GM12878 (cell line): ENCODE data around the gene CYTIP. TPM values are rescaled to one million over a fixed set of nuclear protein-coding genes. Genes with fewer than 3 reads are reported as not detected.

Experiments used
- ATAC-seq: fragments of 200-7000 bp; cut with Tn5 transposase; 3 replicates; pipeline ENCODE4 v1.9.1; 2020; ENCODE audit warnings: mild to moderate bottlenecking, moderate library complexity
- BruUV-seq: library from RNA; stranded (reverse); fragments of 400-500 nt; replicated peaks from 2 replicates; lab custom pipeline; 2021; lab: Mats Ljungman, UMichigan
- CTCF ChIA-PET: fragments of 300-600 bp; sonication (Branson Sonifier 250); formaldehyde crosslinking; extraction: SDS; loops from one replicate; lab custom pipeline; 2021; ENCODE audit warnings: inconsistent platforms; lab: Yijun Ruan, JAX
- POLR2A ChIA-PET: fragments of 350-600 bp; formaldehyde crosslinking; extraction: SDS; loops from one replicate; lab custom pipeline; 2021; ENCODE audit warnings: inconsistent platforms; lab: Charles Lee
- RAD21 ChIA-PET: fragments of 300-600 bp; sonication (Branson Sonifier 250); formaldehyde crosslinking; loops from one replicate; lab custom pipeline; 2023; ENCODE audit warnings: antibody characterized with exemption; ENCODE audit not compliant: unreplicated experiment; lab: Charles Lee
- SMC1A ChIA-PET: fragments of 300-600 bp; sonication (Branson Sonifier 250); formaldehyde crosslinking; loops from one replicate; lab custom pipeline; 2023; ENCODE audit not compliant: unreplicated experiment, uncharacterized antibody; lab: Charles Lee
- DNase-seq: peaks from one replicate; pipeline ENCODE4 v3.0.0-alpha.2; 2011; ENCODE audit warnings: low read depth, low spot score
- FAIRE-seq: peaks from 3 replicates; lab custom pipeline; 2011; peaks lifted over from hg19 to GRCh38; lab: Jason Lieb, UNC
- H2AFZ ChIP-seq: 2 replicates; pipeline ENCODE4 v1.6.0; 2011; ENCODE audit warnings: low read depth, low read length, control low read depth; ENCODE audit not compliant: control insufficient read depth
- H3K27ac ChIP-seq: 2 replicates; pipeline ENCODE4 v1.5.1; 2011; ENCODE audit warnings: control low read depth; ENCODE audit not compliant: control insufficient read depth, insufficient read depth
- H3K27me3 ChIP-seq, 2 experiments: replicated peaks in 1 of 2; 2 replicates each; pipeline versions ENCODE4 v1.6.0 to v1.6.1; 2011; ENCODE audit warnings: low read length in 1 of 2; ENCODE audit not compliant: control insufficient read depth in 2 of 2, insufficient read depth in 2 of 2
- H3K36me3 ChIP-seq, 2 experiments: 2 replicates each; pipeline ENCODE4 v1.5.1; 2011; ENCODE audit warnings: low read length in 1 of 2; ENCODE audit not compliant: control insufficient read depth in 2 of 2, insufficient read depth in 2 of 2
- H3K4me1 ChIP-seq: 2 replicates; pipeline ENCODE4 v1.6.1; 2011; ENCODE audit warnings: mild to moderate bottlenecking, low read length, moderate library complexity, mixed read lengths; ENCODE audit not compliant: control insufficient read depth, insufficient read depth
- H3K4me2 ChIP-seq: 2 replicates; pipeline ENCODE4 v1.6.0; 2011; ENCODE audit warnings: control low read depth; ENCODE audit not compliant: control insufficient read depth, insufficient read depth
- H3K4me3 ChIP-seq: fragments of 200-600 bp; sonication (generic); 2 replicates; pipeline ENCODE4 v1.5.1; 2016
- H3K79me2 ChIP-seq: 2 replicates; pipeline ENCODE4 v1.6.0; 2011; ENCODE audit warnings: low read length; ENCODE audit not compliant: control insufficient read depth, insufficient read depth
- H3K9ac ChIP-seq: 2 replicates; pipeline ENCODE4 v1.8.0; 2011; ENCODE audit warnings: low read length, control low read depth, mixed read lengths; ENCODE audit not compliant: control insufficient read depth, insufficient read depth
- H3K9me3 ChIP-seq: replicated peaks from 3 replicates; pipeline ENCODE4 v1.5.1; 2011; ENCODE audit warnings: mild to moderate bottlenecking, low read length; ENCODE audit not compliant: control insufficient read depth, insufficient read depth
- H4K20me1 ChIP-seq: 2 replicates; pipeline ENCODE4 v1.6.0; 2011; ENCODE audit not compliant: control insufficient read depth, insufficient read depth
- CEBPZ ChIP-seq: fragments of 150-350 bp; IDR thresholded peaks from 2 replicates; pipeline ENCODE4 v1.6.1; 2016; ENCODE audit warnings: low read depth, low read length
- JUNB ChIP-seq: IDR thresholded peaks from 2 replicates; pipeline ENCODE4 v1.6.1; 2016; ENCODE audit warnings: antibody characterized with exemption, mild to moderate bottlenecking
- ZNF217 ChIP-seq: fragments of 450-650 bp; IDR thresholded peaks from 2 replicates; pipeline ENCODE4 v1.6.1; 2017; ENCODE audit warnings: antibody characterized with exemption, mild to moderate bottlenecking
- in situ Hi-C: fragments of 300-500 bp; cut with MboI; formaldehyde crosslinking; loops from 9 replicates; pipeline ENCODE4 v1.14.3; 2018; ENCODE audit warnings: mixed read lengths
- intact Hi-C: fragments of 100-400 bp; cut with micrococcal nuclease; formaldehyde crosslinking; loops from one replicate; pipeline ENCODE4 v1.14.2; 2022; ENCODE audit not compliant: unreplicated experiment
- polyA plus RNA-seq, 11 experiments: library from polyadenylated mRNA; depleted of rRNA in 4 of 11; unstranded in 6 of 11; stranded (reverse) in 5 of 11; fragments of >200 nt; fragmentation: Nextera tagmentation in 4 of 11; fragmentation: Illumina TruSeq in 1 of 11; extraction: Ambion mirVana in 4 of 11; extraction: Trizol in 1 of 11; gene quantifications; 1 replicate in 1 of 11; 2 replicates in 10 of 11; pipeline versions ENCODE4 v1.2.1 to v1.2.3, GENCODE V29; 2011 to 2016; ENCODE audit warnings: inconsistent platforms in 2 of 11, missing spikeins in 2 of 11, low read depth in 1 of 11
- total RNA-seq, 4 experiments: library from RNA; depleted of rRNA in 3 of 4; stranded (reverse); fragments of >200 nt in 3 of 4; fragmentation: Illumina TruSeq in 1 of 4; extraction: Trizol in 1 of 4; gene quantifications; 2 replicates each; pipeline versions ENCODE4 v1.2.1 to v1.2.3, GENCODE V29; 2013 to 2021

Gene CYTIP
- total and polyA plus RNA-seq, 10 of the 15 experiments (the other 5 are each of a cell fraction or from before 2014, with no cell fraction given), result 55.1 to 178 (median 73.4) TPM

GRCh38 chr2:157477919-157478318 is 34.0 kb upstream of the CYTIP start (continued):
- no peak for TF ChIP-seq CEBPZ

DNA sequence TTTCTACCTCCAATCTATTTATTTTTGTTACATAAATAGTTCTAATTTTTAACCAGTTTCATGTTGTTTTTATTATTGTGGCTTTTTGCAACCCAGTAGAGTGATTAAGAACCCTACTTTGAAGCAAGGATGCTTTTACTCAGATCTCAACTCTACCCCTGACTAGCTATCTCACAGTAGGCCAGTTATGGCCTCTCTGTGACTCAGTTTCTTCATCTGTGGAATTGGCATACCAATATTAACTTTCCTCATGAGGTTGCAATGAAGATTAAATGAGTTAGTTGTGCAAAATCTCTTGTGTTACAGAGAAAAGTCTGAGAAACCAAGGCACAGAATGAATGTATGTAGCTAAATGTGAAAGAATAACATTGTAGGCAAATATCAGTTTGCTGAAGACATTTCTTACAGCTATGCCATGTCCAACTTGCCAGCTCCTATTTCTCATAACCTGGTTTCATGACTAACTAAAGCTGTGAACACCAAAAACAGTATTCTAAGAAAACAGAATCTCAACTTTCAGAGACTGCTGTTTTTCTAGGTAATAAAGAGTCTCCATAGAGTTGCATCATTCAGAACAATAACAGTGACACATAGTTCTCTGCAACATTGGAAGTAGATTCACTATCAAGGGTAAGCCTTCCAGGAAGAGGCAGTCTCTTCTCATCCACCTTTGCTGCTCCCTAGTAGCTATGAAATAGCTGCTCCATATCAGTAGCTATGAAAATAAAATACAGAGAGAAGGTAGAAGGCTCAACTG is 33.2 kb upstream of the CYTIP start:
- RAD21 ChIA-PET, result interaction anchor here (0.6 to 1.2 kb wide), 4 partner anchors 36 to 175 kb away, joined by 3 to 5 read pairs (median 4); no protein-coding TSS in a partner anchor
- Histone ChIP-seq H3K79me2 (no peaks in the 10 kb centered on the region; the same call in 1 of the 2 replicates), H3K9ac (no peak overlapping the region), H3K27me3 (no peaks in the 10 kb centered on the region), H3K4me1 (peaks cover 32% of the 10 kb centered on the region), H2AFZ (peak overlapping the region; percentile 6), H4K20me1 (no peaks in the 10 kb centered on the region), H3K27ac (no peak overlapping the region; the same call in 1 of the 2 replicates), H3K4me3 (no peak overlapping the region), H3K4me2 (no peak overlapping the region), H3K36me3 (no peaks in the 10 kb centered on the region), H3K9me3 (no peaks in the 10 kb centered on the region; the same call in 2 of the 3 replicates)
- CTCF ChIA-PET, result interaction anchor here (0.6 to 1.5 kb wide), 7 partner anchors 16 to 285 kb away, joined by 3 to 8 read pairs (median 3); partner anchors contain the start of gene CYTIP
- SMC1A ChIA-PET, result interaction anchor here (0.9 to 8.5 kb wide), 9 partner anchors 9 to 175 kb away, joined by 3 to 93 read pairs (median 5); partner anchors contain the start of gene CYTIP
- DNase-seq, result no peak
- intact Hi-C loops, result loop anchor here (10.0 kb wide), 1 partner anchor 322 kb away; no protein-coding TSS in a partner anchor
- POLR2A ChIA-PET, result interaction anchor here (1.0 kb wide), 1 partner anchor 33 kb away, joined by 3 read pairs; the partner anchor contains the start of gene CYTIP
- TF ChIP-seq ZNF217, result peak; percentile 58; the same call in 1 of the 2 replicates
- TF ChIP-seq JUNB, result no peak
- in situ Hi-C loops, result no loop called here
- FAIRE-seq, result no peak
- BruUV-seq, result no TSS peak
- ATAC-seq, result no peak
